B cell (primary cell): ENCODE data around the gene MS4A18.

ENCODE experiments used
- EZH2 ChIP-seq: IDR thresholded peaks from 2 replicates; pipeline ENCODE4 v1.6.1; 2012; ENCODE audit warnings: borderline replicate concordance, low read depth, mild to moderate bottlenecking, moderate library complexity, low read length; ENCODE audit not compliant: insufficient read depth, poor library complexity, severe bottlenecking
- TF ChIP-seq, protein P1 (sequence below): fragments of 200-600 bp; IDR thresholded peaks from one replicate; pipeline ENCODE4 v1.8.0; 2022; ENCODE audit warnings: antibody characterized with exemption, mild to moderate bottlenecking

DNA sequence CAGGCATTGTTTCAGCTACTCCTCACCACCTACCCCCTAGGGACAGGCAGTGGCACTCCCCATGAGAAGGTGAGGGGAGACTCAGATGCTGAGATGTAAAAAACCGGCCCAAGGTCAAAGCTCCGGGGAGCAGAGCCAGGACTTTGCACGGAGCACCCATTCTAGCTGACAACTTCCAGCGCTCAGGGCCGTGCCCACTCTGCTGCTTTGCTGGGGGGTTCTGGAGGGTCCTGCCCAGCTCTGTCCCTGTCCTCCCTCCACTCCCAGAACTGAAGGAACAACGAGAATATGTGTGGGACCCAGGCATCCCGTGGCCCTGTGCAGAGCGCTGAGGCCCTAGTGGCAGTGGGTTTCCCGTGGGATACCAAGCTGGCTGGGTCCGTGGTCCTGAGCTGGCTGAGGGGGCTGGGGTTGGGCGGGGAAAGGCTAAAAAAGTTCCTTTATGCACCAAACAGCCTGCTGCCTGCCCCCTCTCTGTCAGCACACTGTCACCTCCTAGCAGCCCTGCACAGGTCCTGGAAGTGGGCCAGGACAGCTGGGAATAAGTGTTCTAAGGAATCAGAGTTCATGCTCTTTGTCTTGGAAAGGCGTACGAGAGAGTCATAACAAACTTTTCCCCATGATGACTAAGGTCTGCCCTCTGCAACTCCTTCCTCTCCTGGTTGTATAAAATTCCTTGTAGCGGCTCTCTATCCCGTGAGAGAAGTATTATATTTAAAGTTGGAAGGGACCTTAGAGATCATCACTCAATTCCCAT is 62.5 kb downstream of the MS4A18 start:
- TF ChIP-seq, protein P1, sequence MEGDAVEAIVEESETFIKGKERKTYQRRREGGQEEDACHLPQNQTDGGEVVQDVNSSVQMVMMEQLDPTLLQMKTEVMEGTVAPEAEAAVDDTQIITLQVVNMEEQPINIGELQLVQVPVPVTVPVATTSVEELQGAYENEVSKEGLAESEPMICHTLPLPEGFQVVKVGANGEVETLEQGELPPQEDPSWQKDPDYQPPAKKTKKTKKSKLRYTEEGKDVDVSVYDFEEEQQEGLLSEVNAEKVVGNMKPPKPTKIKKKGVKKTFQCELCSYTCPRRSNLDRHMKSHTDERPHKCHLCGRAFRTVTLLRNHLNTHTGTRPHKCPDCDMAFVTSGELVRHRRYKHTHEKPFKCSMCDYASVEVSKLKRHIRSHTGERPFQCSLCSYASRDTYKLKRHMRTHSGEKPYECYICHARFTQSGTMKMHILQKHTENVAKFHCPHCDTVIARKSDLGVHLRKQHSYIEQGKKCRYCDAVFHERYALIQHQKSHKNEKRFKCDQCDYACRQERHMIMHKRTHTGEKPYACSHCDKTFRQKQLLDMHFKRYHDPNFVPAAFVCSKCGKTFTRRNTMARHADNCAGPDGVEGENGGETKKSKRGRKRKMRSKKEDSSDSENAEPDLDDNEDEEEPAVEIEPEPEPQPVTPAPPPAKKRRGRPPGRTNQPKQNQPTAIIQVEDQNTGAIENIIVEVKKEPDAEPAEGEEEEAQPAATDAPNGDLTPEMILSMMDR: no peak
- no peak for TF ChIP-seq EZH2
